GM18873 (cell line): ENCODE data around the gene ENAM.
"Not testable (repeated sequence)": the region's sequence is repeated elsewhere in the genome, so short reads cannot be mapped to it uniquely, and the experiment has no call there.

Source experiments
- ATAC-seq: cut with Tn5 transposase; IDR thresholded peaks from one replicate; pipeline ENCODE4 v1.9.1; 2021; ENCODE audit warnings: mild to moderate bottlenecking, moderate library complexity, moderate number of reproducible peaks; ENCODE audit not compliant: unreplicated experiment, low FRiP score

Gene ENAM

DNA sequence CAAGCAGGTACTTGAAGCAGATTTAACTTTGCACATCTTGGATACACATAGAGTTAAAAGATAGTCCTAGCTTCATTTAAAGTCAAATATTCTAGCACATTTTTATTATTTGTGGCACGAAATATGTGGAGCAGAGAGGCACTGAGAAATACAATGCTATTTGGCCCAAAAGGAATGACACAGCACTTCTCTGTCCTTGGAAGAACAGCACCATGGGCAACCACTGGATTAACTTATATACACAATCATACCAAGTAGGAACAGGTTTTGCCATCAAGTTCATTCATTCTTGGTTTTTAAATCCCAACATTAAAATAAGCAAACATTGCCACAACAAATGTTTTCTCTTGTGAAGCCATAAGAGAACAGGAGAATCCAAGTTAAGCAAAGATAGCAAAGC lies 924 bp upstream of the ENAM start:
- ATAC-seq, result no peak

DNA sequence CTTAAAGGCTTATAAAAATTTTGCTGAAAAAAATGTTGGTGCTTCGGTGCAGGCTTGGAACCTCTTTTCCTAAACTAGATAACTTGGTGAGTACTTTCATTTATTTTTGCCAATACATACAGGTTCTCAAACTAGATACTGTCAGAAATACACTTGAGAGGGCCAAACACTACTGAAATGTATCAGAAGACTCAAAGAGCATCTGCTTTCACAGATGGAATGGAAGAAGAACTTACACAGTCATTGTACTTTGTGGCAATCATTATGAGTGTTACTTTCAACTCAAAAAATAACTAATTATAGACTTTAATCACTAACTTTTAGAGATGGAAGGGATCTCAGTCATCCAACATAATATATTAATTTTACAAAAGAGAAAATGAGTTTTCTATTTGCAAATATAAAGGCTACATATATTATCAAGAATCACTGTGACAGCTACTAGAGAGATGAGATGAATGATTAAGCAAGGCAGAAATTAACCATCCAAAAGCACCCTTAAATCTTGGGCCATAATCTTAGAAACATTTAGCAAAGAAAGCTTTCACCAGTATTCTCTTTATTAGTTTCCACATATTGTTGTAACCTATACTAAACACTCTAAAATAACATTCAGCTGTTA lies 1.0 kb downstream of the ENAM start:
- ATAC-seq, result no peak

GRCh38 chr4:70630162-70630561 lies 1.6 kb downstream of the ENAM start:
- no peak for ATAC-seq

- ATAC-seq, result no peak
These were observed 3.5 kb downstream of the ENAM start for GRCh38 chr4:70632028-70632427.

DNA sequence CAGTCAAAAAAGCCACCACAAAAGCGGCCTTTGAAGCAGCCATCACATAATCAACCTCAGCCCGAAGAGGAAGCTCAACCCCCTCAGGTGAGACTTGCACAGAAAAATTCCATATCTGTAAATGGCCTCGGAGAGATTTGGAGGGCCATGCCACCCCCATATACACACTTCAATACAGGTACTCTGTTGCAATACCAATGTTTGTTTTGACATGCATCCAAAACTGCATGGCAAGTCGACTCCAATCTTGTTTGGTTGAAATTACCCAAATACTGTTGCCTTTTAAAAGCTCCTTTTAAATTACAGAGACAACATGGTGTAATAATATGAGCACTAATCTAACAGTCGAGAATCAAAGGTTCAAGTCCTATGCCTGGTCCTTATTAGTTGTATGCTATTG lies 5.9 kb downstream of the ENAM start:
- ATAC-seq, result no peak

DNA sequence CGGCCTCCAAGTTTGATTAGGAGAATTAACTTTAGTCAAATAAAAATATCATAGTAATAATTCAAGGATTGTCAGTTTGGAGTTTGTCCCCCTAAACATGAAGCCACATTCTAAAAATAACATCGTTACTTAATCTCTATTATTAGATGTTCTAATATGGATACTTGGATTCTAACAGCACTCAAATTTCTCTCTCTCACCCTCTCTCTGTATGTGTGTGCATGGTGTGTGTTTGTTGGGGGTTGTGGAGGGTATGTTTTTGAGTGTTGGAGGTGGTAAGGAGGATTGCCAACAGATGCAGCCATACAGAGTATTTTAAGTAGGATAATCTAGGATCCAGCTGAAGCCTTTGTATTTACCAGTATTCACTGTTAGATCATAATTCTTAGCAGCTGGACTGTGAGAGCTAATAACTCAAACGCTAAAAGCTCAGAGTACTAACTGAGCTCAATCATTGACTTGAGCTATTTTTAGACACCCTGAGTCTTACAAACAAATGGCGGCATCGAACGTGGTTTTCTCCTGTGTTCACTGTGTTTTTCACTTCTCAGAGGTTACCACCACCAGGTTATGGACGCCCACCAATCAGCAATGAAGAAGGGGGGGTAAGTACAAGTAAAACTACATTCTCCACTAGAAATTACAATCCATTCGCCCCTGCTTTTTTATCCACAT lies 8.8 kb downstream of the ENAM start:
- no peak for ATAC-seq

- ATAC-seq, result no peak
These were observed 11.6 kb downstream of the ENAM start for GRCh38 chr4:70640192-70640591.

DNA sequence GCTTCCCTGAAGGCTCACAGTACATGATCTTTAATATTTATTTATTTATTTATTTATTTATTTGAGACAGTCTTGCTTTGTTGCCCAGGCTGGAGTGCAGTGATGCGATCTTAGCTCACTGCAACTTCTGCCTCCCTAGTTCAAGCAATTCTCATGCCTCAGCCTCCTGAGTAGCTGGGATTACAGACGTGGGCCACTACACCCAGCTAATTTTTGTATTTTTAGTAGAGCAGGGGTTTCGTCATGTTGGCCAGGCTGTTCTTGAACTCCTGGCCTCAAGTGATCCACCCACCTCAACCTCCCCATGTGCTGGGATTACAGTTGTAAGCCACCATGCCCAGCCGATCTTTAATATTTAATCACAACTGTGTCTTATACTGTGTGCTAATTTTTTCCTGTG lies 22.2 kb downstream of the ENAM start:
- not testable (repeated sequence) for ATAC-seq

- no peak for ATAC-seq
These were observed 23.4 kb downstream of the ENAM start for GRCh38 chr4:70651864-70652506.

- no peak for ATAC-seq
These were observed 26.1 kb downstream of the ENAM start for GRCh38 chr4:70654605-70655011.

DNA sequence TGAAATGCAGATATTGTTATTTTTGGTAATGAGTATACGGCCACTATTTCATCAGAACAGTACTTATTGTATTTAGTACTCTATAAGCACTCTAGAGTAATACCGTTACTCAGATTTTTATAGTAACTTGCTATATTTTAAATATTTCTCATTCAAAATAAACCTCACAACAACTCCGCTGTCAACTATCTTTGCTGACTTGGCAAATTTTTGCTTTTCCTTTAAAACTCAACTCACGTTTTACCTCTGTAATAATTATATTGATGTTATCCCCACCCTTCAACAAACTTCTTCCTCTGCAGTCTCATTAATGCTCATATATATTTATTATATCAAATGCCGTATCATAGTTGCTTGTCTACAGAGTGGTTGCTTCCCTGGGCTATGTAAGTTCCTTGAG lies 28.8 kb downstream of the ENAM start:
- ATAC-seq, result no peak

DNA sequence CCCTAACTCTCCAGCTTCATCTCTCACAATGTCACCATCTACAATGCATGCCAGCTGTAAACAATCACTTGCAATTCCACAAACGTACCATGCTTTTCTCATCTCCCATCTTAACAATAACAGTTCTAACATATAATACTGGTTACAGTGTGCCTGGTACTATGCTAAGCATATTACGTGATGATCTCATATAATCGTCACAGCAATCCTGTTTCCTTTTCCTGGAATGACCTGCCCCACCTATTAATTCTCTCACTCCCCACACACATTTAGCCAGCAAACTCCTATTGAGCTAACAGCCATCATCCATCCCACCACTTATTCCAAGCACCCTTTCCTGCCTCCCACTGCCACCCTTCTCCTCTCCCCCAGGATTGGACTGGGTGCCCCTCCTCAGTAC lies 29.9 kb downstream of the ENAM start:
- no peak for ATAC-seq

DNA sequence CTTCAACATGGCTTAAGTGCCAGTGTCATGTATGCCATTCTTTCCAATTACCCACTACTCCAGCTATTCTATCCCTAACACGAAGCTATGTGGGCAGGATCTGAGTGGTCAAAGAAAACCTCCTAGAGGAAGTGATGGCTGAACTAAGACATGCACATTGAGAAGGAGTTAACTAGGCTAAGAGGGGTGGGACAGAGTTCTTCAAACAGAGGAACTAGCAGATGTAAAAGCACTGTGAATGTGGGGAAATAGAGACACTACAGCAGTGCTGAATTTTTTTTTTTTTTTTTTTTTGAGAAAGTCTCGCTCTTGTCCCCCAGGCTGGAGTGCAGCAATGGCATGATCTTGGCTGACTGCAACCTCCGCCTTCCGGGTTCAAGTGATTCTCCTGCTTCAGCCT lies 31.6 kb downstream of the ENAM start:
- no peak for ATAC-seq

- ATAC-seq, result peak; percentile 78
These were observed 32.9 kb downstream of the ENAM start for GRCh38 chr4:70661309-70661922.

GRCh38 chr4:70666369-70666768 lies 37.8 kb downstream of the ENAM start, which contains the start of gene JCHAIN:
Gene JCHAIN, minus strand, starts transcription at chr4:70666508. Its CDS starts 18 bp downstream, at chr4:70666490.
- ATAC-seq, result no peak

DNA sequence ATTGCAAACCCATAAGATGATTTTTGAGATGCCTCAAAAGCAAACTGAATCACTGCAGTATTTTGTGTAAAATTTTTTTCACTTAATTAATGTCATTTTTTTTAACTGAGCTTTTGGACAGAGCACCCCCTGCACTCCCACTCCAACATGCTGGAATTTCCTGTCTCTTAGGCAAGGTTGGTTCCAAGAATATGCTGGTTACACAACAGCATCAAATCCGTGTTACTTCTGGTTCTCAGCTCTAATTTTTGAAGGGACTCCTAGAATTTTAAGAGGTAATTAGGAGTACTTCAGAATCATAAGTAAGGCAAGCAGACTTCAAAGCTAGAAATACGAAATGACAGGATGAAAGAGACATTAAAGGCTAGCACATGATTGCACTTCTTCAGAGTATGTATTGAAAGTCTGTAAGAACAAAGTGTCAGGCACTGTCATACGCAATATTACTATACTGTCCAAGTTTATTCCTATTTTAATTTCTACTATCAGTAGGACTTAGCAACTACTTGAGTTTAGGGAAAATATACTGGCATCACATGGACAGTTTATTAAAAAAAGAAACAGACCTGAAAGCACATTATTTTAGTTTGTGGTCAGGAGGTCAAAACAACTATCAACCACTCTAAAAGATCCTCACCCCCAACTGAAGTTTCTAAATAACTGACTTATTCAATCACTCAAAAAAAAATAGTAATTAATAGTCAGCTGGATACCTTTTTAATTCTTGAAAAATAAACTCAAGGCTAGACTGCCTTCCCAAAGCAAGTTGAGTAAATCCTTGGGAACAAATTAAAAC lies 39.4 kb downstream of the ENAM start:
- no peak for ATAC-seq

DNA sequence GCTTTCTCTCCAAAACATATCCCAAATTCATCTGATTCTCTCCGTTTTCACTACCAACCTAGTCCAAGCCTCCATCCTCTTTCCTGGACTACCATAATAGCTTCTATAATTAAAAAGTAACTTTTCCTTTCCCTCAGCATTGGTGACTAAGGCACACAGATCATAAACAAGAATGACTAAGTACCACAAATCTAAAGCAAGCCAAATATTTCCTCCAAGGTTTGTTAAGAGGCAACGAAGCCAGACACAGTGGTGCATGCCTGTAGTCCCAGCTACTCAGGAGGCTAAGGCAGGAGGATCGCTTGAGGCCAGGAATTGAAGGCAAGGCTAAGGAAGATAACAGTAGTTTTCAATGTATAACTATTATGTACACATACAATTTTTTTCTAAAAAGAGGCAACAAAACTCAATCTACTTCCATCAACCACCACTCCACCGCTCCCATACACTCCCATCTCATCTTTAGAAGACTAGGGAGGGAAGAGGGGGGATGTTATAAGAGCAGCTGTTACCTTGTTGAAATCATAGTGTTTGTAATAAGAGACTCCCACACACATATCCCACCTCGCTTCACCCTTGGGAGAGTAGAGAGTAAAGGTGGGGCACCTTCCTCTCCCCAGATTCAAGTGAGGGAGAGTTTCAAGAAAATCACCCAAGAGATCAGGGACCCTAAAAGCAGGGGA lies 41.9 kb downstream of the ENAM start:
- no peak for ATAC-seq

GRCh38 chr4:70671091-70671490 lies 42.5 kb downstream of the ENAM start:
- ATAC-seq, result no peak

DNA sequence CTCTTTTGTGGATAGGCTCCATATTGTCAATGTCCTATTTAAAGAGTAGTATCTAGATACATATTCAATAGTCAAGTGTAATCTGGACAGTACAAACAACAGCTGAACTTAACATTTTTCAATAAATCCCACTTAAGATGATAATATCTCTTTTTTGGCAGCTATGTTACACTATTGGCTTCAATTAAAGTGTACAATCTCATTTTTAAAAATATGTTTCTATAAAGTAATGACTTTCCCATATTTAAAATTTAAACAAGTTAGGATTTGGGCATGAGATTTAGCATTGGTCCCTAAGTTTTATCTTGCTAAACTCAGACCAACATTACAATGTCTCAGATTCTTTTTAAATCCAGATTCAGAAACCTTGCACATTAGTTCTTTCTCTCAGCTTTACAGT lies 45.6 kb downstream of the ENAM start:
- ATAC-seq, result no peak

DNA sequence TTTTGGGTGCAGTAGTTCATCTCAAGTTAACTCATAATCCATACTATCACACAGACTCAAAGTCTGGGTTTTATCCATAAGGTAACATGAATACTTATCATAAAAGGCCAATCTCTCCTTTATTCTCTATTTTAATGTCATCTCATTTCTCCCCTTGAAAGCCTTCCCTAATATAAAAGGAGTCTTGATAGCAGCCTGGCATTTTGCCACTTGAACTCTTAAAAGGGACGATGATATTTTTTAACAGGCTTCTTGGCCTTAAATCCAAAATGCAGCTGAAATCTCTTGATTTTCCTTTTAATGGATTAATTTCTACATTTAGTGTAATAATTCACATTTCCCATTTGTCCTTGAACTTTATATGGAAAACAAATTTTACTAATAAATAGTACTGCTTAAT lies 46.2 kb downstream of the ENAM start:
- ATAC-seq, result no peak
